GM21528 (cell line): ENCODE measurements around the gene PFKL.

Experiments
- ATAC-seq: cut with Tn5 transposase; IDR thresholded peaks from one replicate; pipeline ENCODE4 v1.9.1; 2021; ENCODE audit warnings: mild to moderate bottlenecking, moderate library complexity; ENCODE audit not compliant: unreplicated experiment, low FRiP score

Gene PFKL

DNA sequence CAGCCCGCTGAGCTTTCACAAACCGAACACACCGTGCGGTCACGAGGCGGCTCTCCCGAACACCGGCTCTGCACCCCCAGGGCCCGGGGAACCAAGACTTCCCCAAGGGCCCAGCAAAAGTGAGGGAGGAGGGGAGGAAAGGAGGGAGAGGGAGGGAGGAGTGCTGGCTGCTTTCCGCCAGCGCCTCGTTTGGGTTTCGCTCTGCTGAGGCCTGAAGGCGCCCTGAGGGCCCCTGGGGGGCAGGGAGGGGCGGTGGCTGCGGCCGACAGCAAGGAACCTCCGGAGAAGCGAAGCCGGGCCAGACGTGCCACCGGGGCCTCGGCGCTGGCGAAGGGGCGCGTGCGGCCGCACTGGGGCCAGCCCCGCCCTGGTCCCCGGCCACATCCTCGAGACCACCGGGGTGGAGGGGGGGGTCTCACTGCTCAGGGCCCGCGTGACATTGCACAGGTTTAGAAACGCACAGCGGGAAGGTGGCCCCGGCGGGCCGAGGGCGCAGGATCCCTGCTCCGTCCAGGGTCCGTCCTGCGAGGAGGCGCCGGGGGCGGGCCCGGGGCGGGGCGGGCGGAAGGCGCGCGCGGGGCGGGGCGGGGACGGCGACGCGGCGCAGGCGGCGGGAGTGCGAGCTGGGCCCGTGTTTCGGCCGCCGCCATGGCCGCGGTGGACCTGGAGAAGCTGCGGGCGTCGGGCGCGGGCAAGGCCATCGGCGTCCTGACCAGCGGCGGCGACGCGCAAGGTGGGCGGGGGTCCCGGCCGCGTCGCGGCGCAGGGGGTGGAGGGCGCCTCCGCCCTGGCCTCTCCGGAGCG lies at the start of gene PFKL:
PFKL (plus strand) TSS at position 596 of the 804 bp plus-strand sequence; CDS start at position 649, 53 bp downstream.
- peak; percentile 59 for ATAC-seq

DNA sequence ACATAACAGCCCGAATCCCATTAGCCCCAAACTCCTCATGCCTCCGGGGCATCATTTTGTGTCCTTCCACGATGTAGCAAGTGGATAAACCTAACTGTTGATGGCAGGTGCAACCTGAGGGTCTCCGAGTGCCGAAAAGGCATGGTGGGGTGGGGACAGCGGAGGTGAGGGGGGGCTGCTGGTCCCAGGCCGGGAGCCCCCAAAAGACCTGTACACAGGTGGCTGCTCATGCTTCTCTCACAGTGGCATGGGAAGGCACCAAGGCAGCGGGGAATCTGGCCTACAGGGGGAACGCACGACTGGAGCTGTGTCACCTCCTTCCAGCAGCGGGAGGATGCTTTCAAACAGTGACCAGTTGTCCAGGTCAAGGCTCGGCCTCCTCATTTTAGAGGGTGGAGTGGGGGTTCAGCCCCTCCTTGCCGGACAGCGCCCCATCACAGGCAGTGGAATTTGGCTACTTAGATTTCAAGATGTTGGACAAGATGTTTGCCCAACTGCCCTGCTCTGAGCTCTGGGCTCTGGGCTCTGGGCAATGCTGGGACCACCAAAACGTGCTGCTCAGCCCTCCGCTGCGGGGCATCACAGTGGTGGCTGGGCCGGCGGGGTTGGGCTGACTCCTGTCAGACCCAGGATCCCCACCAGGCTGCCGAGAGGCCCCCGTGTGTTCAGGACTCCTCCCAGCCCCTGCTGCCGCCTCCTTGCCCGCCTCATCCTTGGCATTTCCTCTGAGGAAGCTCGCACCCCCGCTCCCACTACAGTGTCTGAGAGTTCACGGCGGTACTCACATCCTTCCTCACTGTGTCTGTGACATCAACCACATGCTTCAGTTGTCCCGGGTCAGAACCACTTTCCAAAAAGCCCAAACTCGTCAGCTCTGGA lies 45.8 kb upstream of the PFKL start:
- no peak for ATAC-seq

DNA sequence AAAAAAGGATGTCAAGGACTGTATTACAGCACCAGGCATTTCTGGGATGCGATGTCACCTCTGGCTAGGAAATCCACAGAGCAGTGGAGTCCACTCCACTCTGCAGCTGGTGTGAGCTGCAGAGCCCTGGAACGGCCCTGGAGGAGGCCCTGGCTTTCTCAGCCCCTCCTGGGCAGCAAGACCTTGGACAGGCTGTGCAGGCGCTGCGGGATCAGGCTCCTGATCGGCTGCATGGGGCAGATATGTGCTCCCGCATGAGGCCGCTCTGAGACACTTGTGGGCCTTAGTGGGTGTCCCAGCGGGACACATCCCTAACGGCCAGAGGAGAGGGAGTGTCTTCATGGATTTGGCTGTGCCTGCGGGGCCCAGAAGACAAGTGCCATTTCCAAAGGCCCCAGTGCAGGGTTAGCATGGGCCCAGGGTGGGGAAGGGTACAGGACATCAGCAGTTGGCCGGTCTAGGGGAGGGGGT lies 44.3 kb upstream of the PFKL start:
- ATAC-seq: no peak

DNA sequence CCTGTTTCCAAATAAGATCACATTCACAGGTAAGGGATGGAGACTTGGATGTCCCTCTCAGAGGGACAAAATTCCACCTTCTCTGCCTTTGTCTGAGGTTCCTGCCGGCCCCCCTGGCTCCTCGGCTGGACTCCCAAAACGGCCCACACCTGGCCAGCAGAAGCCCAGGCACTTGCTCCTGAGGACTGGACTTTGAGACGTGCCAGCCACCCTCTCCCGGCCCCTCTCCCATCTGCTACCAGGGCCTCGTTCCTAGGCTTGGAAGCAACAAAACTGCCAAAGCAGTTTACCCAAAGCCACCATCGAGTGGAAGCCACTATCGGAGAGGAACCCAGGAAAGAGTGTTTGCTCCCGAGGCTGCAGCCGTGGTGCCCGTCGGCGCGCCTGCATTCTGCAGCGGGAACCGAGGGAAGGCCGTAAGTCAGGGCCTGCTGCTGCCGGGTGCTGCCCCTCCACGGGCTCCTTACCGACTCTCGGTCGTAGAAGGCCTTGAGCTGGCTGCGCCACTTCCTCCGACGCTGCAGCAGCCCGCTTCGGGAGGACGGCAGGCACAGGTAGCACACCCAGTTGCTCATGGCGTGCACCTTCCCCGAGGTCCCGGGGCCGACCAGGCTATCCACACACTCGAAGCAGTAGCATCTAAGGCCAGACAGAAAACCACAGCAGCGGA lies 41.7 kb upstream of the PFKL start:
- no peak for ATAC-seq

DNA sequence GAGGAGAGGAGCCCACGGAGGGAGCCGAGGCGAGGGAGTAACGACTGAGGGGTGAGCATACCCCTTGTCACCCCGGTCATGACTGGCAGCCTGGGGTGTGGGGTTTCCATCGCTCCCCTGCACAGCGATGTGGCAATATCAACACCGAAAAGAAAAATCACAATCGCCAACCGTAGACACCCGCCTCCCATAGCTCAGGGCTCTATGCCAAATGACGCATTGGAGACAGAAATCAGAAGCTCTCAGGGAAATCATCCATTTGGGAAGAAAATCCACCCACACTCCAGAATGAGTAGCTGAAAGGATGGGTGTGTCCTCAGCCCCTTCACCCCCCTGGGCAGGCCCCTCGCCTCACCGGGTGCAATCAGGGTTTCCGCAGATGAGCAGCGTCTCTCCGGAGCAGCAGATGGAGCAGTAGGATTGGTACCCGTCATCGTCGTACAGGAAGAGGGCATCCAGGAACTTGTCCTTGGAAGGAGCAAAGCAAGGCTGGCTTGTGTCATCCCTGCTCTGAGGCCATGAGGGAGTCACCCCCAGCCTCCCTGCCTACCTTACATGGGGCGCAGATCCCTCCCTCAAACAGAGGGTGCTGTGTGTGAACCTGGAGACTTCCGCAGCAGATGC lies 40.7 kb upstream of the PFKL start:
- ATAC-seq: no peak

DNA sequence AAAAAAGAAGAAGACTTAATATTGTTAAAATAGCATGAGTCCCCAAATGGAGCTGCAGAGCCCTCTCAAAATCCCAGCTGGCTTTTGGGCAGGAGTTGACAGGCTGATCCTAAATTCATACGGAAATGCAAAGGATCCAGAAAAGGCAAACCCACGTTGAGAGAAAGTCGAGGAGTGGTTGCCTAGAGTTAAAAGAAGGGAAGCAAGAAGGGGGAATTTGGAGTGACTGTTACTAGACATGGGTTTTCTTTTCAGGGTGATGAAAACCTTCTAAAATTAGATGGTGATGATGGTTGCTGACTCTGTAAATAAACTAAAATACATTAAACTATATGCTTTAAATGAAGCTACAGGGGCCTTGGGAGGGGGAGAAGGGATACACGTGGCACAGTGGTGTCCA lies 39.8 kb upstream of the PFKL start:
- ATAC-seq: no peak

DNA sequence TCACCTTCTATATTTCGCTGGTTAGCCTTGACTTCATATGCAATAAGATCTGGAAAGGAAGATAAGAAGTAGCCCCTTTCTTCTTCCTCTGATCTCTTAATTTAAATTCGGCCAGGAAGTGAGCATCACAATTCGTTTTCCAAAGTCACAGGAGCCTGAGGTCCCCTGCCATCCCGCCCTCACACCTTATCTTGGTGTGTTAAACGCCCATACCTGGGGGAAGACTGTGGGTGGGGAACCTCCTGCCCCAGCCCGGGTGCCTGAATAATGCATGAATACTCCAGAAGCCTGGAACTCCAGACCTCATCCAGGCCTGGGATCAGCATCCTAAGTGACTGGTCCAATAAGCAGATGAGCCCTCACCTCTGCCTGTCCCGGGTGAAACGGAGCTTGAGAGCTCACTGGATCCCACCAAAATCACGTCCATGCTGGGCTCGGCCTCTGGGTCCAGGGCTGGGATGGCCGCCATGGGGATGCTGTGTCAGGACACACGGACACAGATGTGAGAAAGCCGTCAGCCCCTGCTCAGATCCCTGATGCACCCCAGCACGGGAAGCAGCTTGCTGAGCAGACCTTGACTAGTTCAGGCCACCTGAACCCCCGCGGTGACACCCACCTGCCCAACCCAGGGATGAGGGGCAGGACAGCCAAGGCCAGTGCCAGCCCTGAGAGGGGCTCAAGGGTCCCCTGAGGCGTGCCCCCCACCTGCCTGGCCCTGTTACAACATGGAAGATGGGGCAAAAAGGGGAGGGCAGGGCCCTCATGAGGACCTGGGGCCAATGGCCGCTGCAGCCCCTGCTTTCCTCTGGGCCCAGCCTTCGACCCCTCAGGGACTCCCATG lies 38.8 kb upstream of the PFKL start:
- ATAC-seq: no peak

DNA sequence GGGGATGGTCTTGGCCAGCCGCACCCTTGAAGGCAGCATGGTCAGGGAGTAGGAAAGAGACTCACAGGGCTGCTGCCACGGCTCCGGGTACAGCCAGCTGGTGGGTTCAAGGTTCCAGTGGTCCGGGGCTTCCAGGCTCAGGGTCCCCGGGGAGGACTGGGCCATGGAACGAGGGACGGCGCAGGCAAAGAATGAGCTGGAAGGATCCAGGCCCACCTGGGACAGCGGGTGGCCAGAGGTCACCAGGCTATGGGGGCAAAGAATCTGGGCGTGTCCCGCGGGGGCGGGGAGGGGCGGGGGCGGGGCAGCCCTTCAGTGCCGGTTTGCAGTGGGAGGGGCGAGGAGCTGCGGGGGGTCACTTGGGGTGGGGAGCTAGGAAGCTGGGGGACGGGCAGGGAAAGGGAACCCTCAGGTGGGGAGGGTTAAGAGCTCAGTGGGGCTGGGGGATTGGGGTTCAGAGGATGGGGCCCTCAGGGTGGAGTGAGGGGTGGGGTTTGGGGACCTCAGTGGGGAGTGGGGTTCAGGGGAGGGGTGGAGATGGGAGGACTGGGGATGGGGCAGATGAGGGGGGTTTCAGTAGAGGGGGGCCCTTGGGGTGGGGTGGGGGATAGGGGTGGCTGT lies 38.1 kb upstream of the PFKL start, which contains the start of gene DNMT3L:
DNMT3L (minus strand) TSS at position 223 of the 621 bp plus-strand sequence. CDS start 638 bp downstream, outside the sequence.
- ATAC-seq: no peak

DNA sequence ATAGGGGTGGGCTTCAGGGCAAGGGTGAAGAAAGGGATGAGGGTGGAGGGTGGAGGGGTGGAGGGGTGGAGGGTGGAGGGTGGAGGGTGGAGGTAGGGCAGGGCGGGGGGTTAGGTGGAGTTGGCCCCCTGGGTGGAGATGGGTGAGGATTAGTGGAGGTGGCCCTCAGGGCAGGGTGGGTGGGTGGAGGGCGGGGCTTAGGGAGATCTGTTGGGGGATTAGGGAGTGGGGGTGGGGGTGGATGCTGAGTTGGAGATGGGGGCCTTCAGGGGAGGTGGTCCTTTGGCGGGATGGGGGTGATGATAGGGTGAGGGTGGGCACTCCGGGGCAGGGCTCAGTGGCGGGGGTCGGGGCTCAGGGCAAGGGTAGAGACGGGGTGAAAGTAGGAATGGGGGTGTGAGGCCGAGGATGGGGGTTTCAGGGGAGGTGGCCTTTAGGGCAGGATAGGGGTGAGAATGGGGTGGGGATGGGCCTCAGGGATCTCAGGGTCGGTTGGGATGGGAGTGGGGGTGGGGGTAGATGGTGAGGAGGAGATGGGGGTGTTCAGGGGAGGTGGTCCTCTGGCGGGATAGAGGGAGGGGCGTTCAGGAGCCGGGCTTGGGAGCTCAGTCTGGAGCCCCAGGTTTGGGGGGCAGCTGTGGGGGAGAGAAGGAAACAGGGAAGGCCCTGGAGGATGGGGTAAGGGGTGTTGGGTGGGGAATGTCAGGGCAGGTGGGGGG lies 37.4 kb upstream of the PFKL start:
- no peak for ATAC-seq

DNA sequence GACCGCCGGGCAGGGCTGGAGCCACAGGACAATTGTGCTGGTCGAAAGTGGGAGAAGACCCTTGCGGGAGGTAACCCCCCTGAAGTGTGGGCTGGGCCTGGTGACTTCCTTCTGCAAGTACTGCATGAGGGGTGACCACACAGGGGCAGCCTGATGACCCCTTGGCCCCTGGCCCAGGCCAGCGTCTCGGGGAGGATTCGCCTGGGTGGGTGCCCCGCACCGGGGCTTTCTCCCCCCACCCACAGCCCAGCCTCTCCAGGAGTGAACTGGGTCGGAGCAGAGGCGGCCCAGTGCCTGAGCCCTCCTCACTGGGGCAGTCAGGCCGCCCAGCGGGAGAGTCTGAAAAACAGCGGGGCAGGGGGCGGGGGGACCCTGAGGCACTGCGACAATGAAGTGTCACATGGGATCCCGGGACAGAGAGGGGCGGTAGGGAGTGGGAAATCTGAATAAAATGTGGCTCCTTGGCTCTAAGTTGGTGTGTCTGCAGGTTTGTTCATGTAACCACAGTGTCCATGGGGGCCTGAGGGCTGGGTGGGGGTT lies 36.6 kb upstream of the PFKL start:
- no peak for ATAC-seq

DNA sequence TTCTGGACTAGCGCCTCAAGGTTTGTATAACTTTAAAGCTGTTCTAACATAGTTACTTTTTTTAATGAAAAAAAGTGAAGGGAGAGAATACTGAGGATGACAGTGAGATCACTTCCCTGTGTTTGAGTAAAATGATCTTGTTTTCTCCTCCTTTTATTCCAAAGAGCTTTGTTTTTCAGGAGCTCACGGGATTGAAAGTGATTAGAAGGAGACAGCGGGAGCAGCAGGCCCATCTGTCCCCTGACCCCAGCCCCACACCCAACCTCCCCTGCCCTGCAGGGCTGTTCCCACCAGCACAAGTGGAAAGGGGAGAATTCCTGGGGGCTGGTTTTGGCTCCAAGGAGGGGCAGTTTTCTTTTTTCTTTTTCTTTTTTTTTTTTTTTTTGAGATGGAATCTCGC lies 36.1 kb upstream of the PFKL start:
- ATAC-seq: no peak

DNA sequence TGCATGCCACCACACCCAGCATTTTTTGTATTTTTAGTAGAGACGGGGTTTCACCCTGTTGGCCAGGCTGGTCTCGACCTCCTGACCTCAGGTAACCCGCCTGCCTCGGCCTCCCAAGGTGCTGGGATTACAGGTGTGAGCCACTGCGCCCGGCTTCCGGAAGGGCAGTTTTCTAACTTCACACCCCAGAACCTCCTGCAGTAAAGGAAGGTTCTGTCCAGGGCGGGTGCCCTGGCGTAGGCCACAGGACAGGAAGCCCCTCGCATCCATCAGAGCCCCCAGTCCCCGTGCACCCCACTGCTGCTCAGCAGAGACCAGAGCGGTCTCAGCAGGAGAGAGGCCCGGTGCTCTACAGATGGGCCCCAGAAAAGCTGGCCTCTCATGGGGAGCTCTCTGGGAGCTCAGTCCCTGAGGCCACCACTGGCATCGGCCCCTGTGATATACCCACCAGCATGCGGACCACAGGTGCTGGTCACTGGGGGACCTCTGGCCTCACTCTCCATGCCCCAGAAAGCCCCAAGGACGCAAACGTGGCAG lies 34.1 kb upstream of the PFKL start:
- no peak for ATAC-seq

DNA sequence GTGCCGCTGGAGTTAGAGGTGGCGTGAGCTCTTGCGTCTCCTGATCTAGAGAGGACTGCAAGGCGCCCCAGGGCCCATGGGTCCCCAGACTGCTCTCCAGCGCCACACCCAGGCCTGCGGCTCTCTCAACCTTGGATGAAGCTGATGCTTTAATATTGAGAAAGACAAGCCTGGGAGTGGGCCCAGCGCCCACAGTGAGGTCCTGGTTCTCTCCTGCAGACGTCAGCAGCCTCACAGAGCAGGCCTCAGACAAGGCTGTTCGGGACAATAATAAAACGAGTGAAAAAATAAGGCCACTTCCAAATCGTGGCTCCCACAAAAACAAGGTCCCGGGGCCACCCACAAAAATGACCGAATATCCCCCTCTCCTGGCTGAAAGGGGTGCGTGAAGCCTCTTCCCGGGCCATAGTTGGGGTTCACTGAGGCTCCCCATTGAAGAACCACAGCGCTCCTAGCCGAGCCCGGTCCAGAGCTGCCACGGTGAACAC lies 32.2 kb upstream of the PFKL start:
- ATAC-seq: no peak

DNA sequence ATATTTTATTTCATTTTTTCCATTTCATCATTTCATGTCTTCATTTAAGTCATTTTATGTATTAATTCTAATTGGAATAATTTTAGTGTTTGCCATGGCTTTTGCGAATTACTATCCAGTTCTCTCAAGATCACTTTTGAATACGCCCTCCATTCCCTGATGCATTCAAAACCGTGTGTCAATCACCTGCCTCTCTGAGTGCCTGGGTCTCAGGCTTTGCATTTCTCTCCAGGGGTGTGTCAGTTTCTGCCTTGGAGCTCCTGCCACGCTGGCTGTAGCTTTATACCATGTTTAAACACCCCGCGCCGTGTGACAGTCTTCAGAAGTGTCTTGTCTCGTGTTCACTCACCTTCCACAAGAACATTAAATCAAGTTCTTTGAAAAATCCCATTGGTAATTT lies 30.8 kb upstream of the PFKL start:
- no peak for ATAC-seq

DNA sequence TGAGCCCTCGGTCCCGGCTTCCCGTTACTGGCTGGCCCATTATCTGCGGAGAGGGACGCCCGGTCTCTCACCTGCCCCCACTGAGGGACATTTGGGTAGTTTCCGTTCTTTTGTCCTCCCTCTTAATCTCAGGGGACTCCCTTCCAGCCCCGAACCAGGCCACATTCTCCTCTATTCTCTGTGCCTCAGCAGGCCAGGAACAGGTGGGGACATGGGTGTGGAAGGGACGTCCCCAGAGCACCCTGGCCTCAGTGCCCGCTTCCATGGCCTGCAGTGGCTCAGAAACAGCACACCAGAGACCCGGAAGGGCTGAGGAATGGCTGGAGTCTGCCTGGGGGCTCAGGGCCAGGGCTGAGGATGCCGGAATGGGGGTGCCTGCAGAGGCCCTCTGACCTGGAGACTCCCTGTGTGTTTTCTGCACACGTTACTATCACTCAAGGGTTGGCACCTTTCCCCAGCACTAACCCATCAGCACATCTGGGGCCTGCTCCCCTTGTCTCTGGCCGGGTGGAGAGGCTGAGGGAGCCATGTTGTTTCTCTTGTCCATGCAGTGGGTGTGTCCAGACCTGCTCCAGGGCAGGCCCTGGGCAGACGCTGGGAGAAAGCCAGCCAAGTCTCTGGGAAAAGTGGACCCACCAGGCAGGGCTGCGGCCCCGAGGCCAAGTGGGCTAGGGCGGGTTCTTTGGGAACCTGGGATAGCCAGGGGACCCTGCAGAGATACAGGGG lies 28.1 kb upstream of the PFKL start:
- ATAC-seq: no peak

DNA sequence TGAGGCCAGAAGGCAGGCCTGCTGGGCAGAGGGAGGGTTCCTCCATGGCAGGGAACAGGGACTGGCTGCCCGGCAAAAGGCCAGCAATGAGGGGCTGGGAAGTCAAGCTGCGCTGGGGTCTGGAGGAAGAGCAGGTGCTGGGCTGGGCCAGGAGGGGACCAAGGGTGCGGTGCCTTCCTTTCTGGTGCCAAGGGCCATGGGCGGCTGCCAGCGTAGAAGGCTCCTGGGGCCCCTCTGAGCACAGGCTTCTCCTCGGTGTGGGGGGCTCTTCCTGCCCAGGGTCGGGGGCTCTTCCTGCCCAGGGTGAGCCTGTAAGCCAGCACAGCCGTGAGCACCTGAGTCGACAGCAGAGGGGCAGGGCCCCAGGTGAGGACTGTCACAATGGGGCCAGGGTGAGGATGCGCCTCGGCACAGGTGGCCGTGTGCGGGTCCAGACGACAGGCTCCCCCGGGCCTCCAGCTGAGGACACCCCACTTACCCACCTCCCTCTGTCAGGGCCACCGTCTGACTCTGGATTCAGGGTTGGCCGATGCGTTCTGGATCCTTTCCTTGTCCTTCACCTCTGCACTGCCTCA lies 27.5 kb upstream of the PFKL start:
- no peak for ATAC-seq

DNA sequence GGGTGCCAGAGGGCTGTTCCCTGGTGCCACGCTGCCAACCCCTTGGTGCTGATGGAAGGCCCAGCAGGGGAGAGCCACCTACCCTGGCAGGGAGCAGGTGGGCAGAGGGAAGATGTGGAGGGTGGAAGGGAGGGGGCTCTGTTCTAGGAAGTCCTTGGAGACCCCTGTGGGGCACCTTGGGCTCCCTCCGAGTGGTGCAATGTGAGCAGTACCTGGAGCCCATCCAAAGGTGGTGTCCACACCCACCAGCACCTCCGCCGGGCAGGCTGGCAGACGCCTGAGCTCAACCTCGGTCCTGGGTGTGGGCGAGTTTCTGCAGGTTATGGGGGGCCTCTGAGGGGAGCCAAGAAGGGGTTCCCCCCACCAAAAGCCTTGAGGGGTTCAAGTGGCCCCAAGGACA lies 26.8 kb upstream of the PFKL start:
- ATAC-seq: no peak
